RWPE2 (cell line): ENCODE results near the gene ERVK3-1.
"Not testable (repeated sequence)": the region's sequence is repeated elsewhere in the genome, so short reads cannot be mapped to it uniquely, and the experiment has no call there.

Experiments used
- ATAC-seq: fragments of 200-7000 bp; cut with Tn5 transposase; 3 replicates; pipeline ENCODE4 v1.9.1; 2021; ENCODE audit warnings: low read depth
- DNase-seq: peaks from one replicate; pipeline ENCODE4 v3.0.0-alpha.2; 2020; ENCODE audit warnings: low spot score
- H3K27ac ChIP-seq: fragments of 450-650 bp; 2 replicates; pipeline ENCODE4 v1.5.1; 2017; ENCODE audit warnings: mild to moderate bottlenecking; ENCODE audit not compliant: poor library complexity, severe bottlenecking
- H3K27me3 ChIP-seq: fragments of 250-450 bp; sonication (Bioruptor Pico); 2 replicates; pipeline ENCODE4 v1.5.1; 2021; ENCODE audit warnings: mild to moderate bottlenecking, moderate library complexity; ENCODE audit not compliant: insufficient read depth, poor library complexity, severe bottlenecking
- H3K36me3 ChIP-seq: fragments of 250-450 bp; sonication (Bioruptor Pico); 2 replicates; pipeline ENCODE4 v1.5.1; 2020; ENCODE audit warnings: low read depth, mild to moderate bottlenecking, moderate library complexity
- H3K4me1 ChIP-seq: fragments of 250-450 bp; sonication (Bioruptor Pico); 2 replicates; pipeline ENCODE4 v1.5.1; 2021; ENCODE audit warnings: mild to moderate bottlenecking, moderate library complexity; ENCODE audit not compliant: insufficient read depth, poor library complexity, severe bottlenecking
- H3K4me3 ChIP-seq: fragments of 250-450 bp; sonication (Bioruptor Pico); 2 replicates; pipeline ENCODE4 v1.5.1; 2021; ENCODE audit warnings: mild to moderate bottlenecking, moderate library complexity; ENCODE audit not compliant: severe bottlenecking
- H3K9me3 ChIP-seq: fragments of 250-450 bp; sonication (Bioruptor Pico); 2 replicates; pipeline ENCODE4 v1.5.1; 2021; ENCODE audit warnings: mild to moderate bottlenecking, moderate library complexity; ENCODE audit not compliant: severe bottlenecking
- CTCF ChIP-seq: fragments of 450-650 bp; IDR thresholded peaks from one replicate; pipeline ENCODE4 v1.5.1; 2017; ENCODE audit warnings: mild to moderate bottlenecking, moderate library complexity; ENCODE audit not compliant: poor library complexity, severe bottlenecking

Gene ERVK3-1

GRCh38 chr19:58304255-58304654 is 922 bp upstream of the ERVK3-1 start:
- peaks cover 6% of the 10 kb centered on the region for H3K4me1 ChIP-seq
- ATAC-seq (no peak), DNase-seq (no peak)
- no peak for TF ChIP-seq CTCF
- H3K9me3 ChIP-seq, result no peaks in the 10 kb centered on the region
- peaks cover 43% of the 10 kb centered on the region for H3K36me3 ChIP-seq
- H3K27ac ChIP-seq, result no peak overlapping the region
- no peaks in the 10 kb centered on the region for H3K27me3 ChIP-seq
- no peak overlapping the region for H3K4me3 ChIP-seq

GRCh38 chr19:58304748-58305064 is 471 bp upstream of the ERVK3-1 start:
- ATAC-seq (no peak; the same call in 2 of the 3 replicates), DNase-seq (no peak)
- TF ChIP-seq CTCF, result no peak
- Histone ChIP-seq H3K27me3 (no peaks in the 10 kb centered on the region), H3K9me3 (no peaks in the 10 kb centered on the region), H3K27ac (peak overlapping the region; percentile 33), H3K4me1 (peaks cover 6% of the 10 kb centered on the region), H3K36me3 (peaks cover 48% of the 10 kb centered on the region), H3K4me3 (peak overlapping the region; percentile 78)

GRCh38 chr19:58305932-58306323 is 751 bp downstream of the ERVK3-1 start:
- TF ChIP-seq CTCF, result no peak
- Histone ChIP-seq H3K36me3 (peaks cover 56% of the 10 kb centered on the region), H3K4me1 (peaks cover 6% of the 10 kb centered on the region), H3K4me3 (peak overlapping the region; percentile 78), H3K27me3 (no peaks in the 10 kb centered on the region), H3K9me3 (no peaks in the 10 kb centered on the region), H3K27ac (peak overlapping the region; percentile 33)
- ATAC-seq (no peak), DNase-seq (no peak)

- ATAC-seq, result no peak
- no peaks in the 10 kb centered on the region for H3K9me3 ChIP-seq
- no peak for TF ChIP-seq CTCF
- no peak for DNase-seq
- no peak overlapping the region for H3K27ac ChIP-seq
- H3K27me3 ChIP-seq, result no peaks in the 10 kb centered on the region
- peaks cover 64% of the 10 kb centered on the region for H3K36me3 ChIP-seq
- H3K4me3 ChIP-seq, result no peak overlapping the region
- peaks cover 6% of the 10 kb centered on the region for H3K4me1 ChIP-seq
Observed at GRCh38 chr19:58307736-58308135, 2.6 kb downstream of the ERVK3-1 start.

- not testable (repeated sequence) for ATAC-seq, H3K4me3 ChIP-seq, H3K4me1 ChIP-seq, DNase-seq, H3K27me3 ChIP-seq, H3K9me3 ChIP-seq, H3K27ac ChIP-seq
- H3K36me3 ChIP-seq, result peaks cover 89% of the 10 kb centered on the region
- TF ChIP-seq CTCF, result peak; percentile 53
Observed at GRCh38 chr19:58310685-58311084, 5.5 kb downstream of the ERVK3-1 start.
